H9 (cell line): ENCODE results near the gene HSPA6. TPM values are rescaled to one million over a fixed set of nuclear protein-coding genes. Genes with fewer than 3 reads are reported as not detected.

Experiments used
- DNase-seq: peaks from one replicate; pipeline ENCODE4 v3.0.0-alpha.2; 2017
- H2AFZ ChIP-seq: one replicate; pipeline ENCODE4 v1.6.1; 2013; ENCODE audit warnings: mild to moderate bottlenecking, low read length, control low read depth, moderate library complexity
- H2AK5ac ChIP-seq: 2 replicates; pipeline ENCODE4 v1.6.1; 2013; ENCODE audit warnings: low read length, control low read depth, mixed read lengths; ENCODE audit not compliant: insufficient read length
- H2BK120ac ChIP-seq: one replicate; pipeline ENCODE4 v1.6.1; 2013; ENCODE audit warnings: low read depth, mild to moderate bottlenecking, low read length, control low read depth, inconsistent platforms; ENCODE audit not compliant: poor library complexity, severe bottlenecking
- H2BK12ac ChIP-seq: 2 replicates; pipeline ENCODE4 v1.6.1; 2013; ENCODE audit warnings: low read length, control low read depth, mixed read lengths, low read depth; ENCODE audit not compliant: insufficient read length
- H2BK15ac ChIP-seq: 2 replicates; pipeline ENCODE4 v1.6.1; 2013; ENCODE audit warnings: low read depth, low read length, control low read depth
- H2BK20ac ChIP-seq: one replicate; pipeline ENCODE4 v1.6.1; 2013; ENCODE audit warnings: low read depth, mild to moderate bottlenecking, low read length, control low read depth, inconsistent platforms; ENCODE audit not compliant: poor library complexity, severe bottlenecking
- H2BK5ac ChIP-seq: 2 replicates; pipeline ENCODE4 v1.6.1; 2013; ENCODE audit warnings: low read length, control low read depth, mixed read lengths; ENCODE audit not compliant: insufficient read length
- H3K14ac ChIP-seq: 2 replicates; pipeline ENCODE4 v1.6.1; 2013; ENCODE audit warnings: low read length, control low read depth; ENCODE audit not compliant: insufficient read depth
- H3K18ac ChIP-seq: 2 replicates; pipeline ENCODE4 v1.6.1; 2013; ENCODE audit warnings: low read depth, mild to moderate bottlenecking, mixed read lengths, low read length, control low read depth; ENCODE audit not compliant: insufficient read length
- H3K23ac ChIP-seq: 2 replicates; pipeline ENCODE4 v1.6.1; 2013; ENCODE audit warnings: low read length, control low read depth, mixed read lengths, low read depth; ENCODE audit not compliant: insufficient read length
- H3K23me2 ChIP-seq: 2 replicates; pipeline ENCODE4 v1.6.1; 2013; ENCODE audit warnings: low read depth, mild to moderate bottlenecking, mixed read lengths, low read length, control low read depth; ENCODE audit not compliant: insufficient read length, poor library complexity, severe bottlenecking
- H3K27ac ChIP-seq: 2 replicates; pipeline ENCODE4 v1.5.1; 2013; ENCODE audit warnings: low read length, control low read depth, mixed read lengths, low read depth; ENCODE audit not compliant: insufficient read length
- H3K27me3 ChIP-seq: 2 replicates; pipeline ENCODE4 v1.6.1; 2013; ENCODE audit warnings: low read length, control low read depth, inconsistent platforms; ENCODE audit not compliant: insufficient read depth
- H3K4ac ChIP-seq: 2 replicates; pipeline ENCODE4 v1.6.1; 2013; ENCODE audit warnings: low read depth, mild to moderate bottlenecking, control low read depth, inconsistent platforms, low read length, moderate library complexity
- H3K4me1 ChIP-seq: 2 replicates; pipeline ENCODE4 v1.6.1; 2013; ENCODE audit warnings: low read length, control low read depth, inconsistent platforms; ENCODE audit not compliant: insufficient read depth
- H3K4me2 ChIP-seq: 2 replicates; pipeline ENCODE4 v1.6.1; 2013; ENCODE audit warnings: low read length, control low read depth, mixed read lengths; ENCODE audit not compliant: insufficient read length, insufficient read depth
- H3K56ac ChIP-seq: 2 replicates; pipeline ENCODE4 v1.6.1; 2013; ENCODE audit warnings: low read depth, mild to moderate bottlenecking, mixed read lengths, low read length, control low read depth; ENCODE audit not compliant: insufficient read length
- H3K79me1 ChIP-seq: 2 replicates; pipeline ENCODE4 v1.6.1; 2013; ENCODE audit warnings: low read depth, mild to moderate bottlenecking, moderate library complexity, low read length, control low read depth, inconsistent platforms; ENCODE audit not compliant: insufficient read depth, poor library complexity, severe bottlenecking
- H3K79me2 ChIP-seq: 2 replicates; pipeline ENCODE4 v1.6.1; 2013; ENCODE audit warnings: low read length, control low read depth, inconsistent platforms; ENCODE audit not compliant: insufficient read depth
- H3K9ac ChIP-seq: 2 replicates; pipeline ENCODE4 v1.6.1; 2013; ENCODE audit warnings: low read length, control low read depth, mixed read lengths; ENCODE audit not compliant: insufficient read length; ENCODE audit errors: extremely low read depth
- H3K9me3 ChIP-seq: one replicate; pipeline ENCODE4 v1.6.1; 2013; ENCODE audit warnings: low read depth, low read length, inconsistent platforms; ENCODE audit not compliant: control insufficient read depth
- H3T11ph ChIP-seq: one replicate; pipeline ENCODE4 v1.6.1; 2013; ENCODE audit warnings: mild to moderate bottlenecking, low read length, control low read depth, inconsistent platforms
- H4K20me1 ChIP-seq: one replicate; pipeline ENCODE4 v1.6.1; 2013; ENCODE audit not compliant: control insufficient read depth, insufficient read length, insufficient read depth
- H4K5ac ChIP-seq: 2 replicates; pipeline ENCODE4 v1.6.1; 2013; ENCODE audit warnings: low read depth, mild to moderate bottlenecking, mixed read lengths, low read length, control low read depth; ENCODE audit not compliant: insufficient read length
- H4K8ac ChIP-seq: replicated peaks from 2 replicates; pipeline ENCODE4 v1.6.1; 2013; ENCODE audit warnings: low read length, control low read depth, mixed read lengths, low read depth; ENCODE audit not compliant: insufficient read length
- H4K91ac ChIP-seq: 2 replicates; pipeline ENCODE4 v1.6.1; 2013; ENCODE audit warnings: low read depth, mild to moderate bottlenecking, moderate library complexity, mixed read lengths, low read length, control low read depth; ENCODE audit not compliant: insufficient read length
- H3K27ac Mint-ChIP-seq, 3 experiments: 2 replicates in 2 of 3; 3 replicates in 1 of 3; pipeline ENCODE4 v1.8.0; 2020 to 2021; ENCODE audit warnings: mixed read lengths in 3 of 3, mild to moderate bottlenecking in 1 of 3, moderate library complexity in 1 of 3
- H3K27me3 Mint-ChIP-seq: 2 replicates; pipeline ENCODE4 v1.8.0; 2021; ENCODE audit warnings: low read depth, mild to moderate bottlenecking, moderate library complexity, mixed read lengths
- H3K36me3 Mint-ChIP-seq, 3 experiments: 2 replicates in 2 of 3; 3 replicates in 1 of 3; pipeline ENCODE4 v1.8.0; 2020 to 2021; ENCODE audit warnings: low read depth in 3 of 3, mixed read lengths in 3 of 3; ENCODE audit not compliant: insufficient read depth in 1 of 3
- H3K4me1 Mint-ChIP-seq, 2 experiments: 2 replicates each; pipeline ENCODE4 v1.8.0; 2020; ENCODE audit warnings: mixed read lengths in 2 of 2
- H3K4me3 Mint-ChIP-seq, 2 experiments: 2 replicates in 1 of 2; 3 replicates in 1 of 2; pipeline ENCODE4 v1.8.0; 2020 to 2021; ENCODE audit warnings: mild to moderate bottlenecking in 2 of 2, mixed read lengths in 2 of 2, moderate library complexity in 1 of 2
- H3K9me3 Mint-ChIP-seq, 2 experiments: 2 replicates in 1 of 2; 3 replicates in 1 of 2; pipeline ENCODE4 v1.8.0; 2020; ENCODE audit warnings: mild to moderate bottlenecking in 2 of 2, mixed read lengths in 2 of 2, moderate library complexity in 1 of 2
- CTCF ChIP-seq: fragments of 200-600 bp; sonication (generic); conservative IDR thresholded peaks from 3 replicates; pipeline ENCODE4 v1.8.0; 2021; ENCODE audit warnings: antibody characterized with exemption, mild to moderate bottlenecking
- WGBS: extraction: QIAGEN DNeasy Blood & Tissue Kit; methylation state at CpG from one replicate; pipeline ENCODE4 v1.1.7; 2013; ENCODE audit warnings: missing lambda C conversion rate, low lambda C conversion rate, mixed read lengths; ENCODE audit not compliant: insufficient read length; ENCODE audit errors: extremely low coverage; 5-methylcytosine and 5-hydroxymethylcytosine counted together
- total RNA-seq: library from RNA; stranded (reverse); gene quantifications from 2 replicates; pipeline ENCODE4 v1.2.1, GENCODE V29; 2021

HSPA6 gene
- total RNA-seq, 1 experiment from 2014 or later = not detected

GRCh38 chr1:161484613-161485012 is 39.7 kb upstream of the HSPA6 start:
- no peak overlapping the region for H4K8ac ChIP-seq

More at GRCh38 chr1:161484613-161485012, 39.7 kb upstream of the HSPA6 start:
- Histone ChIP-seq H3K14ac (no peak overlapping the region), H3K27ac (no peak overlapping the region), H3K27me3 (no peaks in the 10 kb centered on the region), H2BK5ac (no peak overlapping the region), H3K4me1 (no peaks in the 10 kb centered on the region), H3K4me2 (no peak overlapping the region), H2BK20ac (no peak overlapping the region), H3K4ac (no peak overlapping the region), H3K79me1 (no peaks in the 10 kb centered on the region), H3T11ph (no peak overlapping the region), H2BK120ac (no peak overlapping the region), H3K18ac (no peak overlapping the region), H2BK15ac (no peak overlapping the region), H3K23ac (no peak overlapping the region), H3K9me3 (no peaks in the 10 kb centered on the region), H4K5ac (no peak overlapping the region), H2AFZ (no peak overlapping the region), H4K20me1 (no peaks in the 10 kb centered on the region), H3K56ac (no peak overlapping the region), H3K9ac (no peak overlapping the region), H3K79me2 (no peaks in the 10 kb centered on the region), H2AK5ac (no peak overlapping the region), H4K91ac (no peak overlapping the region), H3K23me2 (peaks cover 2% of the 10 kb centered on the region), H2BK12ac (no peak overlapping the region)
- no peak for DNase-seq
- Mint-ChIP-seq H3K4me1 (peaks cover 5 to 7% of the 10 kb centered on the region in 2 experiments), H3K27ac (no peak overlapping the region), H3K27me3 (peaks cover 16% of the 10 kb centered on the region), H3K36me3 (no peaks in the 10 kb centered on the region; a peak in 1 of 7 replicates), H3K9me3 (no peaks in the 10 kb centered on the region; a peak in 2 of 5 replicates), H3K4me3 (no peak overlapping the region)
- no CpG with 5 or more reads among the region's 2 CpGs for WGBS
- TF ChIP-seq CTCF = peak; percentile 47
